22Rv1 (cell line): ENCODE measurements around the gene ATAD3B.

ENCODE experiments used
- H3K27ac ChIP-seq: fragments of 450-650 bp; 2 replicates; pipeline ENCODE4 v1.5.1; 2017
- ZFX ChIP-seq: fragments of 450-650 bp; IDR thresholded peaks from 2 replicates; pipeline ENCODE4 v1.6.1; 2017; ENCODE audit warnings: antibody characterized with exemption, borderline replicate concordance
- TF ChIP-seq, protein P1 (sequence below): fragments of 450-650 bp; IDR thresholded peaks from 2 replicates; pipeline ENCODE4 v1.5.1; 2017; ENCODE audit warnings: mild to moderate bottlenecking

The ATAD3B gene, protein sequence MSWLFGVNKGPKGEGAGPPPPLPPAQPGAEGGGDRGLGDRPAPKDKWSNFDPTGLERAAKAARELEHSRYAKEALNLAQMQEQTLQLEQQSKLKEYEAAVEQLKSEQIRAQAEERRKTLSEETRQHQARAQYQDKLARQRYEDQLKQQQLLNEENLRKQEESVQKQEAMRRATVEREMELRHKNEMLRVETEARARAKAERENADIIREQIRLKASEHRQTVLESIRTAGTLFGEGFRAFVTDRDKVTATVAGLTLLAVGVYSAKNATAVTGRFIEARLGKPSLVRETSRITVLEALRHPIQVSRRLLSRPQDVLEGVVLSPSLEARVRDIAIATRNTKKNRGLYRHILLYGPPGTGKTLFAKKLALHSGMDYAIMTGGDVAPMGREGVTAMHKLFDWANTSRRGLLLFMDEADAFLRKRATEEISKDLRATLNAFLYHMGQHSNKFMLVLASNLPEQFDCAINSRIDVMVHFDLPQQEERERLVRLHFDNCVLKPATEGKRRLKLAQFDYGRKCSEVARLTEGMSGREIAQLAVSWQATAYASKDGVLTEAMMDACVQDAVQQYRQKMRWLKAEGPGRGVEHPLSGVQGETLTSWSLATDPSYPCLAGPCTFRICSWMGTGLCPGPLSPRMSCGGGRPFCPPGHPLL

DNA sequence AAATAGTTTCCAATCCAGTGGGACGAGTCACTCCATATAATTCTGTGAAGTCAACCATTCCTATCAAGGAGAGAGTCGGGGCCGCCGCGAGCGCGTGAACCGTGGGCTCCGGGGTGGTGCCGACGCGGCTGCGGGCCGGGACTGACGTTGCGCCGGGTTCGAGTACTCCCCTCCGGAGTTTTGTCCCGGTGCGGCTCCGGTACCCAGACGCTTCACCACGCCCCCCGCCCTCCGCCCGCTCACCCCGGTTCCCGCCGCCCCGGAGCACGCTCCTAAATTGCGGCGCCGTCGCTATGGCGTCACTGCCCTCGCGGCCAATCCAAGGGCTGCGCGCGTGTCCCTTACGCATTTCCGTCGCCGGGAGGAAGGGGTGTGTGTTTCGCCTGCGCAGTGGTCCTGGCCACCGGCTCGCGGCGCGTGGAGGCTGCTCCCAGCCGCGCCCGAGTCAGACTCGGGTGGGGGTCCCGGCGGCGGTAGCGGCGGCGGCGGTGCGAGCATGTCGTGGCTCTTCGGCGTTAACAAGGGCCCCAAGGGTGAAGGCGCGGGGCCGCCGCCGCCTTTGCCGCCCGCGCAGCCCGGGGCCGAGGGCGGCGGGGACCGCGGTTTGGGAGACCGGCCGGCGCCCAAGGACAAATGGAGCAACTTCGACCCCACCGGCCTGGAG lies at the start of gene ATAD3B:
Gene ATAD3B (plus strand): TSS at position 377 of the 664 bp plus-strand sequence. CDS start 120 bp downstream, at position 497.
- no peak for TF ChIP-seq ZFX
- TF ChIP-seq, protein P1, sequence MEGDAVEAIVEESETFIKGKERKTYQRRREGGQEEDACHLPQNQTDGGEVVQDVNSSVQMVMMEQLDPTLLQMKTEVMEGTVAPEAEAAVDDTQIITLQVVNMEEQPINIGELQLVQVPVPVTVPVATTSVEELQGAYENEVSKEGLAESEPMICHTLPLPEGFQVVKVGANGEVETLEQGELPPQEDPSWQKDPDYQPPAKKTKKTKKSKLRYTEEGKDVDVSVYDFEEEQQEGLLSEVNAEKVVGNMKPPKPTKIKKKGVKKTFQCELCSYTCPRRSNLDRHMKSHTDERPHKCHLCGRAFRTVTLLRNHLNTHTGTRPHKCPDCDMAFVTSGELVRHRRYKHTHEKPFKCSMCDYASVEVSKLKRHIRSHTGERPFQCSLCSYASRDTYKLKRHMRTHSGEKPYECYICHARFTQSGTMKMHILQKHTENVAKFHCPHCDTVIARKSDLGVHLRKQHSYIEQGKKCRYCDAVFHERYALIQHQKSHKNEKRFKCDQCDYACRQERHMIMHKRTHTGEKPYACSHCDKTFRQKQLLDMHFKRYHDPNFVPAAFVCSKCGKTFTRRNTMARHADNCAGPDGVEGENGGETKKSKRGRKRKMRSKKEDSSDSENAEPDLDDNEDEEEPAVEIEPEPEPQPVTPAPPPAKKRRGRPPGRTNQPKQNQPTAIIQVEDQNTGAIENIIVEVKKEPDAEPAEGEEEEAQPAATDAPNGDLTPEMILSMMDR: no peak
- peak within 1 kb of the TSS; percentile 79 for H3K27ac ChIP-seq

DNA sequence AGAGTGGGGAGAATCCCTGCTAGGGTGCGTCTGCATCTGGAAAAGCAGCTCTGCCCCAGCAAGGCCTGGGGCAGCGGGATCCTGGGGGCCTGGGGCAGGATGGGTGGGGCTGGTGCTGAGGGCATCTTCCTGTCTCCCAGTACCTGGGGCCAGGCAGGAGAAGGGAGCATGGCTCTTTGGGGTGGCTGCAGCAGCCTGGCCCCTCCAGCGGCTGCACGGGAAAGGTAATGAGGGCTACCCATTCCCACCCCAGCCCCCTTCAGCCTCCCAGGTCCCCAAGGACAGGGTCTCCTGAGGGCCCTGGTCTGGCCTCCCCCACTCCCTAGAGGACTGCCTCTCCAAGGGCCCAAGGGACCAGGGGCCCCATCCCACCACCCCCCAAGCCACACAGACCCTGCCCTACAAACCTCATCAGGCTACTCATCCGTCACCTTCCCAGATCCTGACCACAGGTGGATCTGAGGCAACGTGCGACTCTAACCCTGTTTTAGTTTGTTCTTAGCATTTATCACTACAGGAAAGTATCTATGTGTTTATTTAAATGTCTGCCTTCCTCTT lies 49.6 kb upstream of the ATAD3B start:
- TF ChIP-seq, protein P1: no peak
- TF ChIP-seq ZFX: no peak
- H3K27ac ChIP-seq: no peak overlapping the region

DNA sequence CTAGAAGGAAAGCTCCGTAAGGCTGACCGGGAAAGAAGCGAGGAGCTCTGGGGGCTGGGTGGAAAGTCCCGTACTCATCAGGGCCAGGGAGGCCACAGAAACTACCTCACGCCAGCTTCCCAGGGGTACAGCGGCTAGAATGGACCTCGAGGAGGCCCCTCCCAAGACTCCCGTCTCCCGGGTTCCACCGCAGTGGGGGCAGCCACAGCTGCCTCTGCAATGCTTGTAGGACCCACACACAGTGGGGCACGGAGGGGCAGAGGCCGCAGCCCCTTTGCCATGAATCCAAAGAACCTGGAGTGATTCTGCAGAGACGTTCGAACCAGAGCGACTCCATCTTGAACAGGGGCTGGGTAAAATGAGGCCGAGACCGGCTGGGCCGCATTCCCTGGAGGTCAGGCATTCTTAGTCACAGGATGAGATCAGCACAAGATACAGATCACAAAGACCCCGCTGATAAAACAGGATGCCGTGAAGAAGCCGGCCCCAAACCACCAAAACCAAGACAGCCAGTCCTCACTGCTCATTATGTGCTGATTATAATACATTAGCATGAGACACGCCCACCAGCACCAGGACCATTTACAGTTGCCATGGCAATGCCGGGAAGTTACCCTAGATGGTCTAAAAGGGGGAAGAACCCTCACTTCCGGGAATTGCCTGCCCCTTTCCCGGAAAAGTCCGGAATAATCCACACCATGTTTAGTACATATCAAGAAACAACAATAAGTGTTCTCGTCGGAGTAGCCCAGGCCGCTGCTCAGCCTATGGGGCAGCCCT lies 48.9 kb upstream of the ATAD3B start:
- TF ChIP-seq, protein P1: no peak
- no peak for TF ChIP-seq ZFX
- no peak overlapping the region for H3K27ac ChIP-seq

DNA sequence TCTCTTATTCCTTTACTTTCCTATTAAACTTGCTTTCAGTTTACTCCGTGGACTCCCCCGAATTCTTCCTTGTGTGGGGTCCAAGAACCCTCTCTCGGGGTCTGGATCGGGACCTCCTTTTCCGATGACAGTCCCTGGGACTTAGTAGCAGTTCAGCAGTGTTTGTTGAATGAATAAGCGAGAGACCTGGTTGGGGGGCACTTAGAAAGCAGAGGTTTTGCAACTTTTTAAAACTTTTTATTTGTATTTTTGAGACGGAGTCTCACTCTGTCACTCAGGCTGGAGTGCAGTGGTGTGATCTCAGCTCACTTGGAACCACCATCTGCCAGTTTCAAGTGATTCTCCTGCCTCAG lies 48.3 kb upstream of the ATAD3B start:
- TF ChIP-seq ZFX: no peak
- TF ChIP-seq, protein P1: no peak
- no peak overlapping the region for H3K27ac ChIP-seq

DNA sequence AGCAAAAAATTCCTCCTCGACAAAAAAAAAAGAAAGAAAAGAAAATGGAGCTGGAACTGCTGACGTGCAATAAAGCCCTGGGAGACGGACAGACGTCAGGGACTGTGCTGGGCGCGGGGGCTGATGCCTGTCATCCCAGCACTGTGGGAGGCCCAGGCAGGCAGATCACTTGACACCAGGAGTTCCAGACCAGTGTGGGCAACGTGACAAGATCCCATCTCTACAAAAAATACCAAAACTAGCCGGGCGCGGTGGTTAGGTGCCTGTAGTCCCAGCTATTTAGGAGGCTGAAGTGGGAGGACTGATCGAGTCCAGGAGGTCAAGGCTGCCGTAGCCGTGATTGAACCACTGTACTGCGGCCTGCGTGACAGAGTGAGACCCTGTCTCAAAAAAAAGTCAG lies 46.9 kb upstream of the ATAD3B start:
- H3K27ac ChIP-seq: no peak overlapping the region
- TF ChIP-seq, protein P1: no peak
- no peak for TF ChIP-seq ZFX

DNA sequence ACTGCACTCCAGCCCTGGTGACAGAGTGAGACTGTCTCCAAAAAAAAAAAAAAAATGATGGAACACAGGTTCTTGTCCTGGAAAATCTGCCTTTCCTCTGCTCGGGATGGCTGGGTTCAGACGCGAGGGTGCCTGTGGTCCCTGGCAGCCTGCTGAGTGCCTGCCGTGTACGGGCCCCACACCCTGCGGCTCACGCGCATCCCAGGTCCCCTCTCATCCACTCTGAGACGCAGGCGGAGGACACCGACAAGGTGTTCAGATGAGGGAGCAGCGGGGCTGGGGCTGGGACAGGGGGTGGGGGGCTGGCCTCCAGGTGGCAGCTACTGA lies 46.2 kb upstream of the ATAD3B start:
- no peak for TF ChIP-seq ZFX
- TF ChIP-seq, protein P1: no peak
- no peak overlapping the region for H3K27ac ChIP-seq
